ENCODE data around the gene FBXO47. TPM values are rescaled to one million over a fixed set of nuclear protein-coding genes. Genes with fewer than 3 reads are reported as not detected.

FBXO47 gene
- total and polyA plus RNA-seq, 2 donors (not counting 1 experiment from before 2014, with no cell fraction given) = not detected

DNA sequence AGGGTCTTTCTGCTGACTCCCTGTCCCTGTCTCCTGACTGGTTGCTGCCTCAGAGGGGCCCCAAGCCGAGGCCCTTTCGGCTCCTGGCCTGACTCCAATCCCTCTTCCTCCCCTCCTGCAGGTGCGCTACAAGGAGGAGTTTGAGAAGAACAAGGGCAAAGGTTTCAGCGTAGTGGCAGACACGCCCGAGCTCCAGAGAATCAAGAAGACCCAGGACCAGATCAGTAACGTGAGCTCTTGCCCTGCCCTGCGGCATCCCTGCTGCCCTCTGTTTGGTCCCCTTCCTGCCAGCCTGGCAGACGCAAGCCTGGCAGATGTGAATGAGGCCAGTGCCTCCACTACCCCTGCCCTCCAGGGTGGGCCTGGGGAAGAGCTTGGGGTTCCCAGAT, 68.9 kb downstream of the FBXO47 start:
- Histone ChIP-seq H3K4me3 (ENCODE audit: control extremely low read depth in 1 of 5, extremely low read depth in 1 of 5, insufficient read depth in 1 of 5, low read depth in 2 of 5, low read length in 4 of 5) (peak overlapping the region in 3 of 5 experiments; percentile 36 to 55 (median 48)), H3K9me3 (ENCODE audit: control extremely low read depth in 1 of 3, control insufficient read depth in 2 of 3, insufficient read depth in 1 of 3, low read length in 2 of 3) (peaks cover 0 to 5% (median 0%) of the 10 kb centered on the region in 3 donors), H4K20me1 (ENCODE audit: control insufficient read depth, insufficient read depth, low read length, poor library complexity, severe bottlenecking) (peaks cover 8% of the 10 kb centered on the region), H3K79me2 (ENCODE audit: control insufficient read depth, insufficient read depth, low read length) (peaks cover 98% of the 10 kb centered on the region), H2AFZ (ENCODE audit: insufficient read depth, low read depth, low read length, poor library complexity, severe bottlenecking) (peak overlapping the region; percentile 77), H3K9ac (ENCODE audit: low read length) (peak overlapping the region; percentile 57), H3K27ac (ENCODE audit: low read length in 2 of 2) (peak overlapping the region; percentile 90 to 96), H3K4me2 (replicated peaks; ENCODE audit: low read depth, low read length, poor library complexity, severe bottlenecking) (peak overlapping the region; percentile 89), H3K4me1 (ENCODE audit: control insufficient read depth in 2 of 2, insufficient read depth in 2 of 2, low read length in 2 of 2) (peaks cover 29 to 48% of the 10 kb centered on the region in 2 donors), H3K27me3 (replicated peaks in 1 of 4; ENCODE audit: control extremely low read depth in 1 of 4, control insufficient read depth in 3 of 4, insufficient read depth in 4 of 4, low read length in 3 of 4) (no peaks in the 10 kb centered on the region), H3K36me3 (replicated peaks in 1 of 2; ENCODE audit: control extremely low read depth in 1 of 2, control insufficient read depth in 1 of 2, extremely low read depth in 1 of 2, insufficient read depth in 2 of 2, low read length in 1 of 2) (peaks cover 2 to 67% of the 10 kb centered on the region in 2 experiments)
- POLR2A ChIA-PET = interaction anchor here (0.6 to 3.9 kb wide), 6 partner anchors 14 to 301 kb away, joined by 3 to 27 read pairs (median 6); partner anchors contain the start of genes CWC25 and LASP1
- no peaks in the 10 kb centered on the region for H3K27me3 Mint-ChIP-seq
- DNase-seq (no peak), ATAC-seq (ENCODE audit: low read depth) (peak; percentile 19)
- no peak for TF ChIP-seq EZH2 (IDR thresholded peaks at IDR 0.05; ENCODE audit: borderline replicate concordance, insufficient read depth, low read depth, low read length, poor library complexity, severe bottlenecking)
- TF ChIP-seq, protein P1, sequence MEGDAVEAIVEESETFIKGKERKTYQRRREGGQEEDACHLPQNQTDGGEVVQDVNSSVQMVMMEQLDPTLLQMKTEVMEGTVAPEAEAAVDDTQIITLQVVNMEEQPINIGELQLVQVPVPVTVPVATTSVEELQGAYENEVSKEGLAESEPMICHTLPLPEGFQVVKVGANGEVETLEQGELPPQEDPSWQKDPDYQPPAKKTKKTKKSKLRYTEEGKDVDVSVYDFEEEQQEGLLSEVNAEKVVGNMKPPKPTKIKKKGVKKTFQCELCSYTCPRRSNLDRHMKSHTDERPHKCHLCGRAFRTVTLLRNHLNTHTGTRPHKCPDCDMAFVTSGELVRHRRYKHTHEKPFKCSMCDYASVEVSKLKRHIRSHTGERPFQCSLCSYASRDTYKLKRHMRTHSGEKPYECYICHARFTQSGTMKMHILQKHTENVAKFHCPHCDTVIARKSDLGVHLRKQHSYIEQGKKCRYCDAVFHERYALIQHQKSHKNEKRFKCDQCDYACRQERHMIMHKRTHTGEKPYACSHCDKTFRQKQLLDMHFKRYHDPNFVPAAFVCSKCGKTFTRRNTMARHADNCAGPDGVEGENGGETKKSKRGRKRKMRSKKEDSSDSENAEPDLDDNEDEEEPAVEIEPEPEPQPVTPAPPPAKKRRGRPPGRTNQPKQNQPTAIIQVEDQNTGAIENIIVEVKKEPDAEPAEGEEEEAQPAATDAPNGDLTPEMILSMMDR (IDR thresholded peaks at IDR 0.05) = no peak
- no peaks in the 10 kb centered on the region for H3K9me3 Mint-ChIP-seq (ENCODE audit: insufficient read depth)
- H3K27ac Mint-ChIP-seq = peak overlapping the region; percentile 99
- H3K4me1 Mint-ChIP-seq = peaks cover 30% of the 10 kb centered on the region
- intact Hi-C loops (cut with micrococcal nuclease) = loop anchor here (1.0 to 2.0 kb wide), 4 partner anchors 29 to 146 kb away; partner anchors contain the start of genes CWC25, FBXO47 and PSMB3
- 12% methylated on average over 9 of the region's 9 CpGs for WGBS (ENCODE audit: insufficient coverage)
- CTCF ChIA-PET = interaction anchor here (1.0 to 2.7 kb wide), 6 partner anchors 27 to 276 kb away, joined by 4 to 11 read pairs (median 6); partner anchors contain the start of genes LASP1 and RPL23
- peak overlapping the region; percentile 91 for H3K4me3 Mint-ChIP-seq

DNA sequence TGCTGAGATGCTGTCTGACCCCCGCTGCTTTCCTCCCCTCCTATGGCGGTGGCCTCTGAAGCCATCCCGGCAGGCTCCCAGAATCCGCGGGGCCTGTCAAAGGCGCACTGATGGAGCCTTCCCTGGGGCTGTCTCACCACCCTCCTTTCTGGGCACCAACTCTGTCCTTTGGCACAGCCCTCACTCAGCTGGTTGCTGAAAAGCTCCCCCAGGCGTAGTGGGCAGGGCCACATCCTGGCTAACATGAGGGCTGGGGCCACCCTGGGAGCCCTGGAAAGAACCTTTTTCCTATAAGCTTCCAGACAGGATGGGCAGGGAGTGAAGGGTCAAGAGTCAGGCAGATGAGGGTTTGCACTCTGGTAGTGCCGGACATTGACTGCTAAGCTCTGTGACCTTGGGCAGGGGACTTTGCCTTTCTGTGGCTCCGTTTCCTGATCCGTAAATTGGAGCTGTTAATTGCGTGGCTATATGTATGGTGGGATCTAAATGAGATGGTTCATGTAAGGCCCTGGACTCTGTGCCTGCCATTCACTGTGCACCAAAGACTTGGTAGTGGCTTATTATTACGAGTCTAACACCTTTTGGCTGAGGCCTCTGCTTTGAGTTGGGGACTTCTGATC, 69.4 kb downstream of the FBXO47 start:
- H3K9me3 Mint-ChIP-seq (ENCODE audit: insufficient read depth) = no peaks in the 10 kb centered on the region
- no peak overlapping the region for H3K4me3 ChIP-seq (ENCODE audit: control extremely low read depth in 1 of 5, extremely low read depth in 1 of 5, insufficient read depth in 1 of 5, low read depth in 2 of 5, low read length in 4 of 5)
- H3K4me2 ChIP-seq (replicated peaks; ENCODE audit: low read depth, low read length, poor library complexity, severe bottlenecking) = peak overlapping the region; percentile 89
- H3K27me3 ChIP-seq (replicated peaks in 1 of 4; ENCODE audit: control extremely low read depth in 1 of 4, control insufficient read depth in 3 of 4, insufficient read depth in 4 of 4, low read length in 3 of 4) = no peaks in the 10 kb centered on the region
- peak overlapping the region; percentile 99 for H3K27ac Mint-ChIP-seq
- peaks cover 98% of the 10 kb centered on the region for H3K79me2 ChIP-seq (ENCODE audit: control insufficient read depth, insufficient read depth, low read length)
- peaks cover 29 to 48% of the 10 kb centered on the region in 2 donors for H3K4me1 ChIP-seq (ENCODE audit: control insufficient read depth in 2 of 2, insufficient read depth in 2 of 2, low read length in 2 of 2)
- no peak for TF ChIP-seq EZH2 (IDR thresholded peaks at IDR 0.05; ENCODE audit: borderline replicate concordance, insufficient read depth, low read depth, low read length, poor library complexity, severe bottlenecking)
- TF ChIP-seq, protein P1 (IDR thresholded peaks at IDR 0.05) = no peak
- intact Hi-C loops (cut with micrococcal nuclease) = loop anchor here (1.0 to 2.0 kb wide), 4 partner anchors 28 to 145 kb away; partner anchors contain the start of genes CWC25, FBXO47 and PSMB3
- H3K4me1 Mint-ChIP-seq = peaks cover 33% of the 10 kb centered on the region
- CTCF ChIA-PET = interaction anchor here (1.0 to 2.7 kb wide), 5 partner anchors 11 to 277 kb away, joined by 4 to 11 read pairs (median 6); partner anchors contain the start of gene LASP1
- H3K27ac ChIP-seq (ENCODE audit: low read length in 2 of 2) = peak overlapping the region; percentile 90 to 96
- DNase-seq = no peak
- 83% methylated on average over 11 of the region's 12 CpGs for WGBS (ENCODE audit: insufficient coverage)
- peak overlapping the region; percentile 57 for H3K9ac ChIP-seq (ENCODE audit: low read length)
- H3K9me3 ChIP-seq (ENCODE audit: control extremely low read depth in 1 of 3, control insufficient read depth in 2 of 3, insufficient read depth in 1 of 3, low read length in 2 of 3) = peaks cover 0 to 5% (median 0%) of the 10 kb centered on the region in 3 donors
- H2AFZ ChIP-seq (ENCODE audit: insufficient read depth, low read depth, low read length, poor library complexity, severe bottlenecking) = peak overlapping the region; percentile 77
- peaks cover 0 to 67% of the 10 kb centered on the region in 2 experiments for H3K36me3 ChIP-seq (replicated peaks in 1 of 2; ENCODE audit: control extremely low read depth in 1 of 2, control insufficient read depth in 1 of 2, extremely low read depth in 1 of 2, insufficient read depth in 2 of 2, low read length in 1 of 2)
- no peaks in the 10 kb centered on the region for H3K27me3 Mint-ChIP-seq
- POLR2A ChIA-PET = interaction anchor here (1.8 to 3.9 kb wide), 4 partner anchors 13 to 72 kb away, joined by 5 to 27 read pairs (median 6); partner anchors contain the start of genes CWC25 and LASP1
- no peak for ATAC-seq (ENCODE audit: low read depth)
- H3K4me3 Mint-ChIP-seq = peak overlapping the region; percentile 91
- H4K20me1 ChIP-seq (ENCODE audit: control insufficient read depth, insufficient read depth, low read length, poor library complexity, severe bottlenecking) = peaks cover 13% of the 10 kb centered on the region
